ENCODE measurements around the gene CLEC16A.

The CLEC16A gene

DNA sequence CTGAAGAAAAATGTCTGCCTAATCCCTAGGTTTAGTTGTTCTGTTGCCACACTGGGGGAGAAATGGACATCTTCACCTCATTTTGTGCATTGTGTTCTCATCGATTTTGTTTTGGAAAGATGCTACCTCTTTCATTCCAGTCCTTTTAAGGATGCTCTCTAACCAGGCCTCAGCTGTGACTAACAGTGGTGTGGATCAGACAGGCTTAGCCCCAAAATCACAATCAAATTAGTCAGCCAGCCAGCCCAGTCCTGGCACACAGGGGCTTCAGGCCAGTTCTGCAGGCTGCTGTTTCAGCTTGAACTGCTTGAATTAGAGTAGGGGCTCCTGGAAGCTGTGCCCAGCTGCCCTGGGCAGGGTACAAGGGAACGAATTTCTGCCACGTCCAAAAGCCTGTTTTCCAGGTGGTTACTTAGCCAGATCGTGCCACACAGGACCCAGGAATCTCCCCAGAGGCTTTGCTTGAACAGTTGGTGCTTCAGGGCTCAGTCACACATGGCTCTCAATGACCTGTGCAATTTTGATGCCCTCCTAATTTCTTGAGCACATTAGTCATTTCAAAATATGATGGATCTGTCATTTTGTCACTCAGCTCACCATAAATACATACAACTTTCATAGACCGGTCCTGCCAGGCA lies 60.7 kb downstream of the CLEC16A start:
- H3K9me2 ChIP-seq (replicated peaks; ENCODE audit: control insufficient read depth, low read length), result no peaks in the 10 kb centered on the region
- no peaks in the 10 kb centered on the region for H3K4me1 ChIP-seq (ENCODE audit: control insufficient read depth, low read length)
- H4K20me1 ChIP-seq (ENCODE audit: control insufficient read depth, insufficient read depth, low read depth, low read length), result no peaks in the 10 kb centered on the region
- H3F3A ChIP-seq (ENCODE audit: control insufficient read depth, insufficient read depth), result no peaks in the 10 kb centered on the region
- H3K4me3 ChIP-seq (ENCODE audit: low read length), result no peak overlapping the region
- no peak for TF ChIP-seq EZH2phosphoT487 (IDR thresholded peaks at IDR 0.05; ENCODE audit: borderline replicate concordance, low read length)
- TF ChIP-seq, protein P1, sequence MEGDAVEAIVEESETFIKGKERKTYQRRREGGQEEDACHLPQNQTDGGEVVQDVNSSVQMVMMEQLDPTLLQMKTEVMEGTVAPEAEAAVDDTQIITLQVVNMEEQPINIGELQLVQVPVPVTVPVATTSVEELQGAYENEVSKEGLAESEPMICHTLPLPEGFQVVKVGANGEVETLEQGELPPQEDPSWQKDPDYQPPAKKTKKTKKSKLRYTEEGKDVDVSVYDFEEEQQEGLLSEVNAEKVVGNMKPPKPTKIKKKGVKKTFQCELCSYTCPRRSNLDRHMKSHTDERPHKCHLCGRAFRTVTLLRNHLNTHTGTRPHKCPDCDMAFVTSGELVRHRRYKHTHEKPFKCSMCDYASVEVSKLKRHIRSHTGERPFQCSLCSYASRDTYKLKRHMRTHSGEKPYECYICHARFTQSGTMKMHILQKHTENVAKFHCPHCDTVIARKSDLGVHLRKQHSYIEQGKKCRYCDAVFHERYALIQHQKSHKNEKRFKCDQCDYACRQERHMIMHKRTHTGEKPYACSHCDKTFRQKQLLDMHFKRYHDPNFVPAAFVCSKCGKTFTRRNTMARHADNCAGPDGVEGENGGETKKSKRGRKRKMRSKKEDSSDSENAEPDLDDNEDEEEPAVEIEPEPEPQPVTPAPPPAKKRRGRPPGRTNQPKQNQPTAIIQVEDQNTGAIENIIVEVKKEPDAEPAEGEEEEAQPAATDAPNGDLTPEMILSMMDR (IDR thresholded peaks at IDR 0.05; ENCODE audit: low read depth, low read length, poor library complexity, severe bottlenecking), result no peak
- H3K9me3 ChIP-seq (ENCODE audit: control insufficient read depth, insufficient read depth, low read length), result no peaks in the 10 kb centered on the region
- H3K27me3 ChIP-seq (ENCODE audit: control insufficient read depth, low read length), result no peaks in the 10 kb centered on the region
- H3K4me2 ChIP-seq (ENCODE audit: low read length), result no peak overlapping the region
- peaks cover 16% of the 10 kb centered on the region for H3K36me3 ChIP-seq (ENCODE audit: control insufficient read depth, low read length)
- H3K27ac ChIP-seq (ENCODE audit: low read depth, low read length), result no peak overlapping the region
- no peaks in the 10 kb centered on the region for H3K79me2 ChIP-seq (ENCODE audit: control insufficient read depth, low read length)

DNA sequence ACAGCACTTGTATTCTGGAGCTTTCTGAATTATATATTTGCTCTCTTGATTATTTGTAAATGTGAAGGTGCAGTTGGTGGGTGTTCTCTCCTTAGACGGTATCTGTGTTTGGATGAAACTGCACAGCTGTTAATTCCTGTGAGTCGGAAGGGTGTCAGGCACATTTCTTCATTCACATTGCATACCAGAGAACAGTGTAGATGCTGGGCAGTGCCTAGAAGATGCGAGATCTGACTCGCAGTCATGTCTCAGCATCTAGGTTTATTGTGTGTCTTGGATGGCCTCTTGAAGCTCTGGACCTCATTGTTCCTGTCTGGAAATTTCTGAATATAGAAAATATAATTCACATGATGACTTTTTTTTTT lies 61.2 kb downstream of the CLEC16A start:
- no peaks in the 10 kb centered on the region for H3K4me1 ChIP-seq (ENCODE audit: control insufficient read depth, low read length)
- no peaks in the 10 kb centered on the region for H4K20me1 ChIP-seq (ENCODE audit: control insufficient read depth, insufficient read depth, low read depth, low read length)
- H3F3A ChIP-seq (ENCODE audit: control insufficient read depth, insufficient read depth), result no peaks in the 10 kb centered on the region
- TF ChIP-seq, protein P1 (IDR thresholded peaks at IDR 0.05; ENCODE audit: low read depth, low read length, poor library complexity, severe bottlenecking), result no peak
- TF ChIP-seq EZH2phosphoT487 (IDR thresholded peaks at IDR 0.05; ENCODE audit: borderline replicate concordance, low read length), result no peak
- no peaks in the 10 kb centered on the region for H3K79me2 ChIP-seq (ENCODE audit: control insufficient read depth, low read length)
- no peak overlapping the region for H3K4me3 ChIP-seq (ENCODE audit: low read length)
- no peak overlapping the region for H3K4me2 ChIP-seq (ENCODE audit: low read length)
- H3K27me3 ChIP-seq (ENCODE audit: control insufficient read depth, low read length), result no peaks in the 10 kb centered on the region
- H3K27ac ChIP-seq (ENCODE audit: low read depth, low read length), result no peak overlapping the region
- H3K9me3 ChIP-seq (ENCODE audit: control insufficient read depth, insufficient read depth, low read length), result no peaks in the 10 kb centered on the region
- no peaks in the 10 kb centered on the region for H3K9me2 ChIP-seq (replicated peaks; ENCODE audit: control insufficient read depth, low read length)
- H3K36me3 ChIP-seq (ENCODE audit: control insufficient read depth, low read length), result peaks cover 16% of the 10 kb centered on the region

DNA sequence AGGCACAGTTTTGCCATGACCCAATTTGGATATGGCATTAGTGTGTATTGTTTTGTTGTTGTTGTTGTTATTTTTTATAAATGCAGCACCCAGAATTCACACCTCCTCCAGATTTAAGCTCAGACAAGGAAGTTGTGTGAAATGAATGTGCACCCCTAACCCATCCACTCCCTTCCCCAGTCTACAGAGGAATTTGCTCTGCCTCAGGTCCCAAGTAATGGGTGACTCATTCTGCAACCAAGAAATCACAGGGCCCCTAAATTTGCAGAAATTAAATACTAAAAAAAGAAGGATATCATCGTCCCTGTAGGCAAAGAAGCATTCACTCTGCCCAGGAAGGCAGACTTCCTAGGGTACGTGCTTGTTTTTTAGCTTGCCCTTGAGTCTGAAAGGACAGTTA lies 62.3 kb downstream of the CLEC16A start:
- no peaks in the 10 kb centered on the region for H3K4me1 ChIP-seq (ENCODE audit: control insufficient read depth, low read length)
- H3K79me2 ChIP-seq (ENCODE audit: control insufficient read depth, low read length), result no peaks in the 10 kb centered on the region
- peaks cover 16% of the 10 kb centered on the region for H3K36me3 ChIP-seq (ENCODE audit: control insufficient read depth, low read length)
- no peaks in the 10 kb centered on the region for H3K9me2 ChIP-seq (replicated peaks; ENCODE audit: control insufficient read depth, low read length)
- TF ChIP-seq EZH2phosphoT487 (IDR thresholded peaks at IDR 0.05; ENCODE audit: borderline replicate concordance, low read length), result no peak
- TF ChIP-seq, protein P1 (IDR thresholded peaks at IDR 0.05; ENCODE audit: low read depth, low read length, poor library complexity, severe bottlenecking), result no peak
- no peaks in the 10 kb centered on the region for H3K27me3 ChIP-seq (ENCODE audit: control insufficient read depth, low read length)
- H3K4me2 ChIP-seq (ENCODE audit: low read length), result no peak overlapping the region
- H4K20me1 ChIP-seq (ENCODE audit: control insufficient read depth, insufficient read depth, low read depth, low read length), result no peaks in the 10 kb centered on the region
- H3K4me3 ChIP-seq (ENCODE audit: low read length), result no peak overlapping the region
- H3K27ac ChIP-seq (ENCODE audit: low read depth, low read length), result no peak overlapping the region
- no peaks in the 10 kb centered on the region for H3K9me3 ChIP-seq (ENCODE audit: control insufficient read depth, insufficient read depth, low read length)
- no peaks in the 10 kb centered on the region for H3F3A ChIP-seq (ENCODE audit: control insufficient read depth, insufficient read depth)
